Duodenal mucosa (tissue), 2 donors: ENCODE results near the gene MATCAP1.

Experiments used
- H3K27ac ChIP-seq: one replicate; pipeline ENCODE4 v1.7.0; 2013; ENCODE audit warnings: low read depth, low read length
- H3K27me3 ChIP-seq, 2 donors: one replicate each; pipeline ENCODE4 v1.7.0; 2013; ENCODE audit warnings: low read length in 2 of 2, control low read depth in 1 of 2; ENCODE audit not compliant: insufficient read depth in 2 of 2, control insufficient read depth in 1 of 2
- H3K36me3 ChIP-seq, 2 donors: one replicate each; pipeline ENCODE4 v1.7.0; 2013; ENCODE audit warnings: low read length in 2 of 2, control low read depth in 1 of 2; ENCODE audit not compliant: insufficient read depth in 2 of 2, control insufficient read depth in 1 of 2
- H3K4me1 ChIP-seq, 2 donors: one replicate each; pipeline ENCODE4 v1.7.0; 2013; ENCODE audit warnings: low read length in 2 of 2, control low read depth in 1 of 2; ENCODE audit not compliant: insufficient read depth in 2 of 2, control insufficient read depth in 1 of 2
- H3K4me3 ChIP-seq, 2 donors: one replicate each; pipeline ENCODE4 v1.7.0; 2013; ENCODE audit warnings: low read length in 2 of 2, low read depth in 1 of 2
- H3K9ac ChIP-seq, 2 donors: one replicate each; pipeline ENCODE4 v1.7.0; 2013; ENCODE audit warnings: low read length in 2 of 2, low read depth in 1 of 2
- H3K9me3 ChIP-seq, 2 donors: one replicate each; pipeline ENCODE4 v1.7.0; 2013; ENCODE audit warnings: low read length in 2 of 2, control low read depth in 1 of 2; ENCODE audit not compliant: control insufficient read depth in 1 of 2

MATCAP1 gene

GRCh38 chr16:67128887-67129286, 54.9 kb downstream of the MATCAP1 start:
- Histone ChIP-seq H3K27ac (no peak overlapping the region), H3K27me3 (no peaks in the 10 kb centered on the region)

GRCh38 chr16:67128417-67128816, 55.3 kb downstream of the MATCAP1 start:
- no peak overlapping the region for H3K9ac ChIP-seq
- no peak overlapping the region for H3K27ac ChIP-seq
- H3K4me3 ChIP-seq: no peak overlapping the region
- H3K4me1 ChIP-seq: no peaks in the 10 kb centered on the region
- H3K9me3 ChIP-seq: no peaks in the 10 kb centered on the region
- no peaks in the 10 kb centered on the region for H3K27me3 ChIP-seq
- H3K36me3 ChIP-seq: peaks cover 17 to 57% of the 10 kb centered on the region in 2 donors

More at GRCh38 chr16:67128887-67129286, 54.9 kb downstream of the MATCAP1 start:
- Histone ChIP-seq H3K4me3 (no peak overlapping the region), H3K9me3 (no peaks in the 10 kb centered on the region), H3K4me1 (no peaks in the 10 kb centered on the region), H3K9ac (no peak overlapping the region), H3K36me3 (peaks cover 18 to 57% of the 10 kb centered on the region in 2 donors)
